HepG2 (cell line): ENCODE results near the gene MTFP1. TPM values are rescaled to one million over a fixed set of nuclear protein-coding genes. Genes with fewer than 3 reads are reported as not detected.

Experiments
- BCL3 ChIP-seq: sonication (generic); formaldehyde crosslinking; IDR thresholded peaks from 2 replicates; pipeline ENCODE4 v1.5.1; 2020; ENCODE audit warnings: mild to moderate bottlenecking, missing genetic modification reagents, moderate library complexity
- GLI4 ChIP-seq: sonication (generic); formaldehyde crosslinking; IDR thresholded peaks from 2 replicates; pipeline ENCODE4 v1.5.1; 2020; ENCODE audit warnings: missing genetic modification reagents, mild to moderate bottlenecking, moderate library complexity, borderline replicate concordance
- GMEB1 ChIP-seq: sonication (generic); formaldehyde crosslinking; IDR thresholded peaks from 2 replicates; pipeline ENCODE4 v1.5.1; 2020; ENCODE audit warnings: missing genetic modification reagents, mild to moderate bottlenecking, borderline replicate concordance
- HDAC2 ChIP-seq: sonication (generic); formaldehyde crosslinking; IDR thresholded peaks from 2 replicates; pipeline ENCODE4 v1.4.0; 2020; ENCODE audit warnings: missing genetic modification reagents
- HOXA9 ChIP-seq: sonication (generic); formaldehyde crosslinking; IDR thresholded peaks from 2 replicates; pipeline ENCODE4 v1.8.1; 2022; ENCODE audit warnings: missing genetic modification reagents, mild to moderate bottlenecking, moderate library complexity, borderline replicate concordance
- KLF9 ChIP-seq: IDR thresholded peaks from 2 replicates; pipeline ENCODE4 v1.6.1; 2016; ENCODE audit warnings: low read depth
- MBNL3 ChIP-seq: fragments of 250-450 bp; sonication (Bioruptor Pico); conservative IDR thresholded peaks from 2 replicates; pipeline ENCODE4 v1.8.0; 2022; ENCODE audit warnings: mild to moderate bottlenecking, inconsistent platforms
- NFKB2 ChIP-seq: sonication (generic); formaldehyde crosslinking; IDR thresholded peaks from 2 replicates; pipeline ENCODE4 v1.4.0; 2020; ENCODE audit warnings: missing genetic modification reagents, borderline replicate concordance
- NFYB ChIP-seq: sonication (generic); formaldehyde crosslinking; IDR thresholded peaks from 2 replicates; pipeline ENCODE4 v1.4.0; 2020; ENCODE audit warnings: missing genetic modification reagents
- POLR2AphosphoS5 ChIP-seq: IDR thresholded peaks from 2 replicates; pipeline ENCODE4 v1.6.1; 2012; ENCODE audit warnings: low read depth, low read length
- YY1 ChIP-seq: IDR thresholded peaks from 2 replicates; pipeline ENCODE4 v1.6.1; 2011; ENCODE audit warnings: low read length, low read depth, moderate library complexity, mild to moderate bottlenecking; ENCODE audit not compliant: insufficient read depth, insufficient replicate concordance
- ZBTB8A ChIP-seq: sonication (generic); formaldehyde crosslinking; IDR thresholded peaks from 2 replicates; pipeline ENCODE4 v1.4.0; 2020; ENCODE audit warnings: mild to moderate bottlenecking, low read depth, missing genetic modification reagents, borderline replicate concordance
- ZNF205 ChIP-seq: IDR thresholded peaks from 2 replicates; pipeline ENCODE4 v1.6.1; 2018; ENCODE audit warnings: missing biosample characterization, missing genetic modification reagents
- ZNF274 ChIP-seq: sonication (generic); formaldehyde crosslinking; IDR thresholded peaks from 2 replicates; pipeline ENCODE4 v1.5.1; 2020; ENCODE audit warnings: mild to moderate bottlenecking, missing genetic modification reagents
- ZNF331 ChIP-seq: sonication (generic); formaldehyde crosslinking; IDR thresholded peaks from 2 replicates; pipeline ENCODE4 v1.4.0; 2020; ENCODE audit warnings: missing genetic modification reagents
- ZSCAN20 ChIP-seq: sonication (generic); formaldehyde crosslinking; IDR thresholded peaks from 2 replicates; pipeline ENCODE4 v1.4.0; 2020; ENCODE audit warnings: missing genetic modification reagents, mild to moderate bottlenecking, borderline replicate concordance
- polyA plus RNA-seq, 8 experiments: library from polyadenylated mRNA; depleted of rRNA in 3 of 8; stranded (reverse) in 7 of 8; unstranded in 1 of 8; fragments of >200 nt; fragmentation: Illumina TruSeq in 4 of 8; extraction: Trizol in 4 of 8; gene quantifications; 2 replicates each; pipeline versions ENCODE4 v1.2.1 to v1.2.3, GENCODE V29; 2011 to 2016; ENCODE audit warnings: low read depth in 4 of 8, missing spikeins in 1 of 8, mixed read lengths in 1 of 8; ENCODE audit not compliant: insufficient read depth in 1 of 8
- total RNA-seq, 5 experiments: library from RNA; depleted of rRNA; stranded (reverse); fragments of >200 nt; fragmentation: Illumina TruSeq; extraction: Trizol; gene quantifications; 2 replicates each; pipeline ENCODE4 v1.2.3, GENCODE V29; 2016; ENCODE audit warnings: low read depth in 1 of 5
- TF ChIP-seq, protein P1 (sequence below): sonication (generic); formaldehyde crosslinking; IDR thresholded peaks from 2 replicates; pipeline ENCODE4 v1.4.0; 2020; ENCODE audit warnings: missing genetic modification reagents; ENCODE audit errors: not compliant biosample characterization
- TF ChIP-seq, protein P2 (sequence below): sonication (generic); formaldehyde crosslinking; IDR thresholded peaks from 2 replicates; pipeline ENCODE4 v1.5.0; 2020; ENCODE audit warnings: missing genetic modification reagents, mild to moderate bottlenecking, borderline replicate concordance
- TF ChIP-seq, protein P3 (sequence below): sonication (generic); formaldehyde crosslinking; IDR thresholded peaks from 2 replicates; pipeline ENCODE4 v1.4.0; 2020; ENCODE audit warnings: missing genetic modification reagents, borderline replicate concordance

Gene MTFP1
- total and polyA plus RNA-seq, 2 of the 13 experiments (the other 11 are each of a cell fraction or from before 2014, with no cell fraction given), result 29.5 to 45.6 TPM

GRCh38 chr22:30425616-30426387, at the start of gene MTFP1 (continued):
- TF ChIP-seq, protein P1, sequence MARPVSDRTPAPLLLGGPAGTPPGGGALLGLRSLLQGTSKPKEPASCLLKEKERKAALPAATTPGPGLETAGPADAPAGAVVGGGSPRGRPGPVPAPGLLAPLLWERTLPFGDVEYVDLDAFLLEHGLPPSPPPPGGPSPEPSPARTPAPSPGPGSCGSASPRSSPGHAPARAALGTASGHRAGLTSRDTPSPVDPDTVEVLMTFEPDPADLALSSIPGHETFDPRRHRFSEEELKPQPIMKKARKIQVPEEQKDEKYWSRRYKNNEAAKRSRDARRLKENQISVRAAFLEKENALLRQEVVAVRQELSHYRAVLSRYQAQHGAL, result no peak
- peak; percentile 75; the same call in 1 of the 2 replicates for TF ChIP-seq NFKB2 (CRISPR knock-in tag)
- peak; percentile 64 for TF ChIP-seq HDAC2 (CRISPR knock-in tag)
- TF ChIP-seq, protein P2, sequence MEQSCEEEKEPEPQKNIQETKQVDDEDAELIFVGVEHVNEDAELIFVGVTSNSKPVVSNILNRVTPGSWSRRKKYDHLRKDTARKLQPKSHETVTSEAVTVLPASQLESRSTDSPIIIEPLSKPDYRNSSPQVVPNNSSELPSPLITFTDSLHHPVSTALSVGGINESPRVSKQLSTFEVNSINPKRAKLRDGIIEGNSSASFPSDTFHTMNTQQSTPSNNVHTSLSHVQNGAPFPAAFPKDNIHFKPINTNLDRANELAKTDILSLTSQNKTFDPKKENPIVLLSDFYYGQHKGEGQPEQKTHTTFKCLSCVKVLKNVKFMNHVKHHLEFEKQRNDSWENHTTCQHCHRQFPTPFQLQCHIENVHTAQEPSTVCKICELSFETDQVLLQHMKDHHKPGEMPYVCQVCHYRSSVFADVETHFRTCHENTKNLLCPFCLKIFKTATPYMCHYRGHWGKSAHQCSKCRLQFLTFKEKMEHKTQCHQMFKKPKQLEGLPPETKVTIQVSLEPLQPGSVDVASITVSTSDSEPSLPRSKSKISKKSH (CRISPR knock-in tag), result peak; percentile 78; the same call in 1 of the 2 replicates
- TF ChIP-seq KLF9 (CRISPR knock-in tag), result 0 out of 2 replicates have a peak, but pooled peaks have one; percentile 25
- TF ChIP-seq, protein P3, sequence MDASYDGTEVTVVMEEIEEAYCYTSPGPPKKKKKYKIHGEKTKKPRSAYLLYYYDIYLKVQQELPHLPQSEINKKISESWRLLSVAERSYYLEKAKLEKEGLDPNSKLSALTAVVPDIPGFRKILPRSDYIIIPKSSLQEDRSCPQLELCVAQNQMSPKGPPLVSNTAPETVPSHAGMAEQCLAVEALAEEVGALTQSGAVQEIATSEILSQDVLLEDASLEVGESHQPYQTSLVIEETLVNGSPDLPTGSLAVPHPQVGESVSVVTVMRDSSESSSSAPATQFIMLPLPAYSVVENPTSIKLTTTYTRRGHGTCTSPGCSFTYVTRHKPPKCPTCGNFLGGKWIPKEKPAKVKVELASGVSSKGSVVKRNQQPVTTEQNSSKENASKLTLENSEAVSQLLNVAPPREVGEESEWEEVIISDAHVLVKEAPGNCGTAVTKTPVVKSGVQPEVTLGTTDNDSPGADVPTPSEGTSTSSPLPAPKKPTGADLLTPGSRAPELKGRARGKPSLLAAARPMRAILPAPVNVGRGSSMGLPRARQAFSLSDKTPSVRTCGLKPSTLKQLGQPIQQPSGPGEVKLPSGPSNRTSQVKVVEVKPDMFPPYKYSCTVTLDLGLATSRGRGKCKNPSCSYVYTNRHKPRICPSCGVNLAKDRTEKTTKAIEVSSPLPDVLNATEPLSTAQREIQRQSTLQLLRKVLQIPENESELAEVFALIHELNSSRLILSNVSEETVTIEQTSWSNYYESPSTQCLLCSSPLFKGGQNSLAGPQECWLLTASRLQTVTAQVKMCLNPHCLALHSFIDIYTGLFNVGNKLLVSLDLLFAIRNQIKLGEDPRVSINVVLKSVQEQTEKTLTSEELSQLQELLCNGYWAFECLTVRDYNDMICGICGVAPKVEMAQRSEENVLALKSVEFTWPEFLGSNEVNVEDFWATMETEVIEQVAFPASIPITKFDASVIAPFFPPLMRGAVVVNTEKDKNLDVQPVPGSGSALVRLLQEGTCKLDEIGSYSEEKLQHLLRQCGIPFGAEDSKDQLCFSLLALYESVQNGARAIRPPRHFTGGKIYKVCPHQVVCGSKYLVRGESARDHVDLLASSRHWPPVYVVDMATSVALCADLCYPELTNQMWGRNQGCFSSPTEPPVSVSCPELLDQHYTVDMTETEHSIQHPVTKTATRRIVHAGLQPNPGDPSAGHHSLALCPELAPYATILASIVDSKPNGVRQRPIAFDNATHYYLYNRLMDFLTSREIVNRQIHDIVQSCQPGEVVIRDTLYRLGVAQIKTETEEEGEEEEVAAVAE (CRISPR knock-in tag), result no peak
- no peak for TF ChIP-seq NFYB (CRISPR knock-in tag)
- no peak for TF ChIP-seq HOXA9 (CRISPR knock-in tag)
- TF ChIP-seq ZSCAN20 (CRISPR knock-in tag), result no peak
- peak; percentile 84; the same call in 1 of the 2 replicates for TF ChIP-seq ZNF274 (CRISPR knock-in tag)
- TF ChIP-seq ZNF205 (CRISPR knock-in tag), result peak; percentile 59; the same call in 1 of the 2 replicates
- peak; percentile 64 for TF ChIP-seq GMEB1 (CRISPR knock-in tag)
- TF ChIP-seq GLI4 (CRISPR knock-in tag), result no peak
- TF ChIP-seq MBNL3 (CRISPR knock-in tag), result no peak
- TF ChIP-seq YY1, result peak; percentile 80
- TF ChIP-seq ZBTB8A (CRISPR knock-in tag), result no peak
- TF ChIP-seq BCL3, result 0 out of 2 replicates have a peak, but pooled peaks have one; percentile 16
- TF ChIP-seq ZNF331 (CRISPR knock-in tag), result peak; percentile 84
- peak; percentile 61 for TF ChIP-seq POLR2AphosphoS5
